IPS-18a (cell line): ENCODE results near the gene MYCBP2.
A peak's percentile ranks its signal among the peaks of the same experiment; 100 is the strongest.

Experiments
- H3K27ac ChIP-seq: one replicate; pipeline ENCODE4 v1.5.1; 2013; ENCODE audit warnings: low read length
- H3K27me3 ChIP-seq: one replicate; pipeline ENCODE4 v1.6.1; 2013; ENCODE audit warnings: mild to moderate bottlenecking, low read length; ENCODE audit not compliant: control insufficient read depth, insufficient read depth
- H3K36me3 ChIP-seq: one replicate; pipeline ENCODE4 v1.6.1; 2013; ENCODE audit warnings: low read depth, low read length; ENCODE audit not compliant: control insufficient read depth
- H3K4me1 ChIP-seq: one replicate; pipeline ENCODE4 v1.6.1; 2013; ENCODE audit warnings: low read depth, low read length; ENCODE audit not compliant: control insufficient read depth
- H3K4me3 ChIP-seq: one replicate; pipeline ENCODE4 v1.5.1; 2013; ENCODE audit warnings: low read length
- H3K9ac ChIP-seq: one replicate; pipeline ENCODE4 v1.6.1; 2013; ENCODE audit warnings: mild to moderate bottlenecking, low read length, moderate library complexity
- H3K9me3 ChIP-seq: one replicate; pipeline ENCODE4 v1.6.1; 2013; ENCODE audit warnings: low read depth, low read length; ENCODE audit not compliant: control insufficient read depth

Gene MYCBP2, protein sequence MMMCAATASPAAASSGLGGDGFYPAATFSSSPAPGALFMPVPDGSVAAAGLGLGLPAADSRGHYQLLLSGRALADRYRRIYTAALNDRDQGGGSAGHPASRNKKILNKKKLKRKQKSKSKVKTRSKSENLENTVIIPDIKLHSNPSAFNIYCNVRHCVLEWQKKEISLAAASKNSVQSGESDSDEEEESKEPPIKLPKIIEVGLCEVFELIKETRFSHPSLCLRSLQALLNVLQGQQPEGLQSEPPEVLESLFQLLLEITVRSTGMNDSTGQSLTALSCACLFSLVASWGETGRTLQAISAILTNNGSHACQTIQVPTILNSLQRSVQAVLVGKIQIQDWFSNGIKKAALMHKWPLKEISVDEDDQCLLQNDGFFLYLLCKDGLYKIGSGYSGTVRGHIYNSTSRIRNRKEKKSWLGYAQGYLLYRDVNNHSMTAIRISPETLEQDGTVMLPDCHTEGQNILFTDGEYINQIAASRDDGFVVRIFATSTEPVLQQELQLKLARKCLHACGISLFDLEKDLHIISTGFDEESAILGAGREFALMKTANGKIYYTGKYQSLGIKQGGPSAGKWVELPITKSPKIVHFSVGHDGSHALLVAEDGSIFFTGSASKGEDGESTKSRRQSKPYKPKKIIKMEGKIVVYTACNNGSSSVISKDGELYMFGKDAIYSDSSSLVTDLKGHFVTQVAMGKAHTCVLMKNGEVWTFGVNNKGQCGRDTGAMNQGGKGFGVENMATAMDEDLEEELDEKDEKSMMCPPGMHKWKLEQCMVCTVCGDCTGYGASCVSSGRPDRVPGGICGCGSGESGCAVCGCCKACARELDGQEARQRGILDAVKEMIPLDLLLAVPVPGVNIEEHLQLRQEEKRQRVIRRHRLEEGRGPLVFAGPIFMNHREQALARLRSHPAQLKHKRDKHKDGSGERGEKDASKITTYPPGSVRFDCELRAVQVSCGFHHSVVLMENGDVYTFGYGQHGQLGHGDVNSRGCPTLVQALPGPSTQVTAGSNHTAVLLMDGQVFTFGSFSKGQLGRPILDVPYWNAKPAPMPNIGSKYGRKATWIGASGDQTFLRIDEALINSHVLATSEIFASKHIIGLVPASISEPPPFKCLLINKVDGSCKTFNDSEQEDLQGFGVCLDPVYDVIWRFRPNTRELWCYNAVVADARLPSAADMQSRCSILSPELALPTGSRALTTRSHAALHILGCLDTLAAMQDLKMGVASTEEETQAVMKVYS (N-terminal part only)

GRCh38 chr13:77326905-77327604, at the start of gene MYCBP2:
Gene MYCBP2 (minus strand): TSS chr13:77327094. CDS start chr13:77326775, 319 bp downstream.
- Histone ChIP-seq H3K4me3 (peak within 1 kb of the TSS; percentile 76), H3K9ac (peak within 1 kb of the TSS; percentile 46), H3K4me1 (peaks cover 27% of the 10 kb centered on the region), H3K27ac (no peak within 1 kb of the TSS), H3K9me3 (no peaks in the 10 kb centered on the region), H3K27me3 (peaks cover 29% of the 10 kb centered on the region), H3K36me3 (no peaks in the 10 kb centered on the region)

DNA sequence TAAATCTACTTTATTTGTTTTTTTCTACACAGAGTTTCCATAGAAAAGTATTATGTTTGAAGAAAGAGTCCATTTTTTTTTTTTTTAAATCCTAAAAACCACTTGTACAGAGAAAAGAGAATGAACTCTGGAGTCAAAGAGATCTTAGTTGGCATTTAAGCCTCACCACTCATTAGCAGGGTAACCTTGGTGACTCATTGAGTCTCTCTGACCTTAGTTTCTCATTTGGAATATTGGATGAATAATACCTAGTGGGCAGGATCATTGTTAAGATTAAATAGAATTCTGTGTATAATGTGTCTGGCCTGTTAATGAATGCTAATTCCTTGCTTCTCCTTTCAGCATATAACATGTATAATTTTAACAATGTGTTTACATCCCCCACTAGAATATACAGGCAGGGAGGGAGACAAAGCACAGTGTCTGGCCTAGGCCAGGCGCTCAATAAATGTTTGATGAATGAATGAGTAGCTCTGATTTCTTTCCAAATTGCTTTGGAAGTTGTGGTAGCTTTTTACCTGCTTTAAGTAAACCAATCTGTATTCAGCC, 48.7 kb upstream of the MYCBP2 start:
- peaks cover 26% of the 10 kb centered on the region for H3K4me1 ChIP-seq
- H3K9me3 ChIP-seq = no peaks in the 10 kb centered on the region
- no peak overlapping the region for H3K9ac ChIP-seq
- H3K27me3 ChIP-seq = no peaks in the 10 kb centered on the region
- H3K36me3 ChIP-seq = no peaks in the 10 kb centered on the region
- no peak overlapping the region for H3K4me3 ChIP-seq
- H3K27ac ChIP-seq = no peak overlapping the region

DNA sequence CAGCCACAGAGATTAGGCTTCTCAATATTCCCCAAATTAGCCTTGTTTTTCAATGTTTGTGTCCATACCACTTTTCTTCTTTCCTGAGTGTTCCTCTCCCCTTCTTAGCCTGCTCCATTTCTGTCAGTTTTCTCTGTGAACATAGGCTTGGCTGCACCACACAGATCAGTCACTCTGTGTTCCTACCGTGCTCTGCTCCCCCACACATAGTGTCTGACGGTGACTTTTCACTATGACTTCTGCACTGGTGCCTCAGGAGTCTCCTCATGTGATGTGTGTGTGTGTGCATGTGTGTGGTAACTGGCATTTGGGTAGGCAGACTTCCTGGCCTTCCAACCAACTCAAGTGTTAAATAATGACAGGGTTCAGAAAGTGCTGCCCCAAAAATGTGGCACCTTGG, 47.9 kb upstream of the MYCBP2 start:
- H3K4me3 ChIP-seq = peak overlapping the region; percentile 22
- no peak overlapping the region for H3K27ac ChIP-seq
- peaks cover 26% of the 10 kb centered on the region for H3K4me1 ChIP-seq
- no peaks in the 10 kb centered on the region for H3K9me3 ChIP-seq
- H3K27me3 ChIP-seq = no peaks in the 10 kb centered on the region
- no peak overlapping the region for H3K9ac ChIP-seq
- H3K36me3 ChIP-seq = no peaks in the 10 kb centered on the region

DNA sequence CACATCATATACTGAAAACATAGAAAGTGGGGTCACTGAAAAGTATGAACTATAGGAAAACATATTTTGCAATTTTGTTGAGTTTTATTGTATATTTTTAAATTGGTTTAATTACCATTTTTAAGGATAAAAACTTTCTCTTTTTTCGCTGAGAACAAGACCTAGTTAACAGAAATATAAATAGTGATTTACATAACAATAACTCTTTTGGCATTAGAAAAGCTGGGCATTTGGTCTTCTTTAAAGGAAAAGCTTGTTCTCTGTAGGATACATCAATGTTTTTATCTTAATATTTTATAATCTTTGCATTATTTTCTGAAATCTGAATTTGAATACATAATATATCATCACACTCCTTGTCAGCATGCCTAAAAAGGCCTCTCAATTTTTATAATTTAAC, 47.4 kb upstream of the MYCBP2 start:
- no peak overlapping the region for H3K27ac ChIP-seq
- H3K27me3 ChIP-seq = no peaks in the 10 kb centered on the region
- H3K9me3 ChIP-seq = no peaks in the 10 kb centered on the region
- H3K36me3 ChIP-seq = no peaks in the 10 kb centered on the region
- no peak overlapping the region for H3K9ac ChIP-seq
- no peak overlapping the region for H3K4me3 ChIP-seq
- H3K4me1 ChIP-seq = peaks cover 26% of the 10 kb centered on the region

DNA sequence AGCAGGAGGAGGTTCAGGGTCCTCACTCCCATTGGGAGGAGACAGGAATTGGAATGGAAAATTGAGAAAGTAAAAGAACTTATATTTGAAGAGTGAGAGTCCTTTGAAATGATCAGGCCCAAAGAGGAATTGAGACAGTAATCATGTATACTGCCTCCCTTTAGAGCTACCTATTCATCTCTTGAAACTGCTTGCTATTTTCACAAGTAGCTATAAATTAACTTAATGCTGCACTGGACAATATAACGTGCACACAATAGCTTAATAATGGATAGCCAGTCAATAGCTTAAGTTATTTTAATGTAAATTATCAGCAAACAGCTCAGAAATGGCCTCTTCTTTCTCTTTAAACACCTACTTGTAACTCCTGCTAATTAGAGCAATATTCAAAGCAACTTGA, 46.6 kb upstream of the MYCBP2 start:
- Histone ChIP-seq H3K27ac (no peak overlapping the region), H3K4me3 (no peak overlapping the region), H3K9ac (no peak overlapping the region), H3K9me3 (no peaks in the 10 kb centered on the region), H3K36me3 (no peaks in the 10 kb centered on the region), H3K27me3 (no peaks in the 10 kb centered on the region), H3K4me1 (peaks cover 26% of the 10 kb centered on the region)

DNA sequence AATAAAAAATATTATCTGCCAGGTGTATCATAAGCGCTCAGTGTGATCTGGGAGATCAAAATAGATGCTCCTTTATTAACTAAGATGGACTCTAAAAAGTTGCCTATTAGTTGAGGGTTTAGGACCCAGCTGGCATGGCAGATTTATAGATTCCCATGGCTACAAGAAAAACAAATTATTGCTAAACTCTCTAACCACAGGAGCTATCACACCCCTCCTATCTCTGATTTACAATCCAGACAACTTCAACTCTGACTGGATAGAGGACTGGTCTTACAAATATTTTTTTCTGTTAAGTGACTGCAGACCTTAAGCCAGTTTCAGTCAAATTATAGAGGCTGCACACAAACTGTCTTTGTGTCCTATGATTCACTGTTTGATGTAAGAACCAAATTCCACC, 45.4 kb upstream of the MYCBP2 start:
- Histone ChIP-seq H3K36me3 (no peaks in the 10 kb centered on the region), H3K27me3 (no peaks in the 10 kb centered on the region), H3K9me3 (no peaks in the 10 kb centered on the region), H3K9ac (no peak overlapping the region), H3K27ac (no peak overlapping the region), H3K4me3 (no peak overlapping the region), H3K4me1 (peaks cover 26% of the 10 kb centered on the region)

DNA sequence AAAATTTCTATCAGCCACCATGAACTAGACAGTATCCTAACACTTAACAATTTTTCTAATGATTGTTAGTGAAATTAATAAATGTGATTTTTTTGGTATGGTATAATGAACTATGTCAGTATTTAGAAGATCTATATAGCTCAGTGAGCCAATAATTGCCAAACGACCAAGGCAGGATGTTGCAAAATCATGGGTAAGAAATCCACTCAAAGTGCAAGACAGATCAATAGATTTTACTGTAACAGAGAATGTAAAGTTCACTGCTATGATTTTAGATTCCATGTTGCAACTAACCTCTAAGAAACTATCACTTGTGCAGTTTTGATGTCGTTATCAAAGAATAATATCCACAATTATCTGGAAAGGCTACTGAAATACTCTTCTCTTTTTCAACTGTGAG, 44.0 kb upstream of the MYCBP2 start:
- no peak overlapping the region for H3K4me3 ChIP-seq
- no peaks in the 10 kb centered on the region for H3K9me3 ChIP-seq
- H3K27me3 ChIP-seq = no peaks in the 10 kb centered on the region
- no peaks in the 10 kb centered on the region for H3K36me3 ChIP-seq
- H3K27ac ChIP-seq = no peak overlapping the region
- no peak overlapping the region for H3K9ac ChIP-seq
- peaks cover 26% of the 10 kb centered on the region for H3K4me1 ChIP-seq

DNA sequence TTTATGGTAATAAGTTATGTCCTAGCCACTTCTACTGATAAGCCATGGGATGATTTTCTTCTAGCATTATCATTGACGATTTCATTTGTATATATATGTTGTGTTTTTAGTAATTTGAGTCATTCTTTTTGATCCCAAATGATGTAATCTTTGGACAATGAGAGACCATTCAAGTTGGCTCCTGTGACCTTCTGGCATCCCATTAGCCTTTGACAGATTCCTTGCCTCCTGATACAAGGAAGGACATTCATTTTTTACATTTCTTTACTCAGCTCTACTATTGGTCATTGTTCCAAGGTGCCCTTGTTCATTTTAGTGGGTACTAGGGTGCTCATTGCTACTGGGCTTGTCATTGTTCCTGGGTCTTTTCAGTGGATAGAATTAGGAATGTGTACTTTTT, 35.3 kb upstream of the MYCBP2 start:
- H3K4me3 ChIP-seq = no peak overlapping the region
- no peaks in the 10 kb centered on the region for H3K36me3 ChIP-seq
- H3K4me1 ChIP-seq = no peaks in the 10 kb centered on the region
- no peak overlapping the region for H3K27ac ChIP-seq
- H3K9me3 ChIP-seq = no peaks in the 10 kb centered on the region
- H3K27me3 ChIP-seq = no peaks in the 10 kb centered on the region
- no peak overlapping the region for H3K9ac ChIP-seq

DNA sequence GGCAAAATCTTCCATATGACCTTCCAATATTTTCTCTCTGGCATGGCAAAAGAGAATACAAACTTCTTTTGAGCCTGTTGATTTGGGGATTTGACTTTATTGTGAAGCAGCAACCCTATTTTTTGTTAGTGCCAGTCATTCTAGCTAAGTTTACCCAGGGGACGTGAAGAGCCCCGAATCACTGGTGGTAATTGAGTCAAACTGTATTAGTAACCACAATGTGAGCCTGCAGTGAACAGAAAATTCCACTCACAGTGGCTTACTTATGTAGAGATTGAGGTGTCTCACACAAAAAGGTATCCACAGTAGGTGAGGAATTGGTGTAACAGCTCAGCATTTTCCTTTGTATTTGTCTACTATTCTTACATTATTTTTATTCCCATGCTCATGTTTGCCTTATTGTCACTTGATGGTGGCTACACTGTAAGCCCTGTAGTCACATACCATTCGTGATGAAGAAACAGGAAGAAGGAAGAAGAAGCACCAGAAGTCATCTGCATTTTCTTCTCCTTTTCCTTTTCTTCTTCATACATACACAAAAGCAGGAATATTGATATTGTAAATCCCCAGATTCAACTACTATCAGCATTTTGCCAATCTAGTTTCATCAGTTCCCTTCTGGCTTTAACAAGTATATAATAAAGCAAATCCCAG, 33.3 kb upstream of the MYCBP2 start:
- H3K27me3 ChIP-seq = no peaks in the 10 kb centered on the region
- H3K9me3 ChIP-seq = no peaks in the 10 kb centered on the region
- no peak overlapping the region for H3K9ac ChIP-seq
- no peak overlapping the region for H3K27ac ChIP-seq
- H3K4me3 ChIP-seq = no peak overlapping the region
- H3K36me3 ChIP-seq = no peaks in the 10 kb centered on the region
- H3K4me1 ChIP-seq = no peaks in the 10 kb centered on the region

GRCh38 chr13:77359171-77359570, 32.3 kb upstream of the MYCBP2 start:
- Histone ChIP-seq H3K4me1 (no peaks in the 10 kb centered on the region), H3K27ac (no peak overlapping the region)

More at GRCh38 chr13:77359171-77359570, 32.3 kb upstream of the MYCBP2 start:
- H3K9me3 ChIP-seq = no peaks in the 10 kb centered on the region
- no peaks in the 10 kb centered on the region for H3K27me3 ChIP-seq
- H3K4me3 ChIP-seq = no peak overlapping the region
- H3K36me3 ChIP-seq = no peaks in the 10 kb centered on the region
- H3K9ac ChIP-seq = no peak overlapping the region
